Pulmonary artery endothelial cell (primary cell): Measurements from ENCODE around the gene LY6G6C. TPM values are rescaled to one million over a fixed set of nuclear protein-coding genes. Genes with fewer than 3 reads are reported as not detected.

Experiments used
- DNase-seq: peaks from one replicate; pipeline ENCODE4 v3.0.0-alpha.2; 2011; ENCODE audit warnings: low read depth, low spot score
- total RNA-seq: library from RNA; depleted of rRNA; stranded (reverse); fragments of >200 nt; gene quantifications from 2 replicates; pipeline ENCODE4 v1.2.3, GENCODE V29; 2014

Gene LY6G6C
- total RNA-seq, 1 donor from 2014 or later: not detected

DNA sequence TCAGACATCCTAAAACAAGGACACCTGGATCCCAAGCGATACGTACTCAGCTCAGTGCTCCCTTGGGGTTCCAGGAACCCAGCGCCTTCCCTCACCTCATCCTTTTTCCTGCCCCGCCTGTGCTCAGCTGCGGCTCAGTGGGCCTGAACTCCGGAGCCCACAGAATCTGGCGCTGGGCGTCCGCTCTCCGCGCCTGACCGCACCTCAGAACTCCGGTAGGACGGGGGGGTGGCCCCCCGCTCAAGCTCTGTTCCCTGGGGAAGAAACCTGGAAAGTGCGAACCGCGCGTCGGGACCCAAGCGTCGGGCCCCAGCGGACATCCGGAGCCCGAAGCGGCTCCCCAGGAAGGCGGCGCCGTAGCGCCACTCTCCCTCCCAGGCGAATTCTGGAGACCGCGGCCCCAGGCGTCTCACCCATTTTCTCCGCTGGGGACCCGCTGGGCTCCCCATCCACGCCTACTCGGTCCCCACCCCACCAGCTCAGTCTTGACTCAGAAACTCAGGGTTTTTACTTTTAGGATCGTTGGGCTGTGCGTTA lies 40.3 kb downstream of the LY6G6C start:
- DNase-seq: no peak

DNA sequence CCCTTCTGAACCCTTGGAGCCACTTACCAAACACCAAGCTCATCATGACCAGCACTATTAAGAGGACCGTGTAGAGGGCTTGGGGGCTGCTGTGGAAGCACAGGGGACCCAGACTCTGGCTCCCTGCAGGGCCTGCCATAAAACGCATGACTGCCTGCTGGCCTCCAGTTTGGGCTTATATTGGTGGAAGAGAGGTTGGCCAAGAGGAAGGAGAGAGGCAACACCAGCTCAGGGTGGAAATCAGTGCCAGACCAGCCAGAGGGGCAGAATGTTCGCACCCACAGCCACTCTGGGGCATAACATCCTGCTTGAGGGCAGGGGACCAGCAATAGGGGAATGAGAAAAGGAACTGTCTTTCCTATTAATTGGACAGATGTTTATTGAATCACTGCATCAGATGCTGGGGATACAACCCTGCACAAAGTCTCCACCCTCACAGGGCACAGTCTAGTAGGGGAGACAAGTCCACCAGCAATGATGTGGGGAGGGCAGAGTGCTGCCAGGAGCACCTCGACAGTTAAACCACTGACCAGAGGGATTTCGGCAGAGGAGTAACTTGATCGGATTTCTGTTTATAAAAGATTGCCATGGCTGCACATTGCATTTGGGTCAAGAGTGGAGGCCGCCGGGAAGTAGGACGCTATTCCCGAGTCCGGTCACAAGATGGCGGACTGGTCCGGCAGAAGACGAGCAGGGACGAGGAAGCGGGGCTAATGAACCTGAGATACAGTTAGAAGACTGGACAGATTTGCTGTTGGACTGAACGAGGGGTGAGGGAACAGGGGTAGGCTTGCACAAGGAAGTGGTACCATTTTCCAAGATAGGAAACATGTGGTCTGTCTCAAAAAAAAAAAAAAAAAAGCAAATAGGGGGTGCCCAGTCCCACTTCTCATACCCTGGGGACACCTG lies 41.1 kb downstream of the LY6G6C start, which contains the start of gene LY6G5C:
TSS of gene LY6G5C (minus strand) at position 842 of the 909 bp plus-strand sequence. CDS start at position 148, 694 bp downstream.
- peak; percentile 72 for DNase-seq

DNA sequence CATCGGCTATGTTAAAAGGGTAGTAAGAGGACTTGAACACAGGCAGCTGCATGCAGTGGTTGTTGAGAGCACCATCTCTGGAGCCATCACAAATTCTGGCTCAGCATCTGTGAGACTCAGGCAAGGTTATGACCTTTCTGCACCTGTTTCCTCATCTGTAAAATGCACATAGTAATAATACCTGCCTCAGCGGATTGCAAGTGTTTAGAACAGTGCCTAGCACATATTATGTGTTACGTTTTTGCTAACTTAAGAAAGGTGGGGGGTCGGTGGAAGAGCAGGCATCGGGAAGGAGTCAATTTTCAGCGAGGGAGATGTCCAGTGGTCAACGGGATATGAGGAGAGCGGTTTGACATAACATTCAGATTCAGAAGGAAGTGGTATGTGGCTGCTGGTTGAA lies 43.6 kb downstream of the LY6G6C start:
- no peak for DNase-seq

DNA sequence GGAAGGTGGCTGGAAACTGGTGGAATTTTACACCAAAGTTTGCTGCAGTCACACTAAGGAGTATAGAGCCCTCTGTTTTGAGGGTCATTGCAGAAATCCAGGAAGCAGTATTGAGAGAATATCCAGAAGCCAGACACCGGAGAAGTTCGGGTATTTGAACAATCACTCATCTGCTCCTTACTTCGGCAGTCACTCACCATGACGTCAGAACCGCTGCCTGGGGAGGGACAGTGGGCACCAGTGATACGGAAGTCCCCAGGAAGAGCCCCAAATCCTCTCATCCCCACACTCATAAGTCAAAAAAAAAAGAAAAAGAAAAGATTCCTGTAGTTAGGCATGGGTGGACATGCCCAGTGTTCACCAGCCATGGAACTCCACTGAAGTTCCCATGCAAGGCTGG lies 44.6 kb downstream of the LY6G6C start:
- DNase-seq: no peak

DNA sequence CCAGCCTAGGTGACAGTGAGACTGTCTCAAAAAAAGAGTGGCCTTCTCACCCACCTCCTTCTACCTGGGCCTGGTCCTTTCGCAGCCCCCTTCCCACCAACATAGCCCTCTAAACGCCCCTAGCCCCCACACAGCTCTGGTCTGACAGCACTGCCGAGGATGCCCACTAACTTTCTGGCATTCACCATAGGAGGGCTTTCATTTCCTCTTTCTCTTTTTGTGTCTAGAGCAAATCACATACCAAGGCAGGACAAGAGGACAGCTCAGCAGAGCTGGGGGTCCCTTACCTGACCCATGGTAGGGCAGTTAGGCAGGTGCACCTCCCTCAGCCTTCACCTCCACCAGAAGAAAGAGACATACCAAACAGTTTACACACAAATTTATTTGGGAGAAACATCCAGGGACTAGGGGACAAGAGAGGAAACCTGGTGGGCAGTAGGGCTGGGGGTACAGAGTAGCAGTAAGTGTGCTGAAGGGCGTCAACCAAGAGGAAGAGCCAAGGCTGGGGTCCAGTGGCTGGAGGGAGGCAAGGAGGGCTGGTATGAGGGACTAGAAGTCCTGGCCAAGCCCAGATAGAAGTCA lies 45.1 kb downstream of the LY6G6C start:
- no peak for DNase-seq

DNA sequence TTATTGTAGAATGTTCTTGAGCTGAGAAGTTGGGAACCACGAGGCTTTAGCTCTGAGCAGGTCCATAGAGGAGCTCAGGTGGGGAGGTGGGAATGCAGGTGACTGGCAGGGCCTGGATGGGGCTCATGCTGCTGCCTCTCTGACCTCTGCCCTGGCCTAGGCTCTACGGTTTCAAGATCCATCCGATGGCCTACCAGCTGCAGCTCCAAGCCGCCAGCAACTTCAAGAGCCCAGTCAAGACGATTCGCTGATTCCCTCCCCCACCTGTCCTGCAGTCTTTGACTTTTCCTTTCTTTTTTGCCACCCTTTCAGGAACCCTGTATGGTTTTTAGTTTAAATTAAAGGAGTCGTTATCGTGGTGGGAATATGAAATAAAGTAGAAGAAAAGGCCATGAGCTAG lies 51.9 kb downstream of the LY6G6C start, which contains the start of gene LY6G5B:
TSS of gene LY6G5B (plus strand) at position 301 of the 400 bp plus-strand sequence. CDS start 975 bp downstream, outside the sequence.
- no peak for DNase-seq

Other genes with a start within 250 kb of the LY6G6C start
- gene MICB, start 223.6 kb downstream of the LY6G6C start, total RNA-seq: 24.8 and 29.2 TPM in 2 replicates
- gene MCCD1, start 192.8 kb downstream of the LY6G6C start, total RNA-seq: not detected in 2 replicates
- gene DDX39B, start 179.7 kb downstream of the LY6G6C start, total RNA-seq: 507 and 634 TPM in 2 replicates
- 0.42 and 0.59 TPM in 2 replicates for gene ATP6V1G2, start 175.1 kb downstream of the LY6G6C start, total RNA-seq
- 21.9 and 30.1 TPM in 2 replicates for gene NFKBIL1, start 174.1 kb downstream of the LY6G6C start, total RNA-seq
- gene LTA, start 149.5 kb downstream of the LY6G6C start, total RNA-seq: 0.07 TPM in 1 of 2 replicates, not detected in the other
- gene TNF, start 146.2 kb downstream of the LY6G6C start, total RNA-seq: not detected in 2 replicates
- gene LTB, start 139.3 kb downstream of the LY6G6C start, total RNA-seq: 1.6 and 2.2 TPM in 2 replicates
- 0.14 and 0.73 TPM in 2 replicates for gene LST1, start 135.5 kb downstream of the LY6G6C start, total RNA-seq
- not detected in 2 replicates for gene NCR3, start 128.7 kb downstream of the LY6G6C start, total RNA-seq
- gene AIF1, start 106.5 kb downstream of the LY6G6C start, total RNA-seq: not detected in 2 replicates
- 33.6 and 36.4 TPM in 2 replicates for gene PRRC2A, start 101.0 kb downstream of the LY6G6C start, total RNA-seq
- gene BAG6, start 69.1 kb downstream of the LY6G6C start, total RNA-seq: 110 and 116 TPM in 2 replicates
- 0.40 and 0.46 TPM in 2 replicates for gene APOM, start 65.9 kb downstream of the LY6G6C start, total RNA-seq
- 18.7 and 20.5 TPM in 2 replicates for gene C6orf47, start 61.0 kb downstream of the LY6G6C start, total RNA-seq
- gene GPANK1, start 56.7 kb downstream of the LY6G6C start, total RNA-seq: 12.1 and 12.5 TPM in 2 replicates
- 98.5 and 102 TPM in 2 replicates for gene CSNK2B, start 55.7 kb downstream of the LY6G6C start, total RNA-seq
- gene LY6G5B, start 51.8 kb downstream of the LY6G6C start, total RNA-seq: 1.5 and 1.9 TPM in 2 replicates
- gene LY6G5C, start 40.7 kb downstream of the LY6G6C start, total RNA-seq: 0.86 and 0.88 TPM in 2 replicates
- gene ABHD16A, start 18.4 kb downstream of the LY6G6C start, total RNA-seq: 37.3 and 65.3 TPM in 2 replicates
- not detected in 2 replicates for gene LY6G6F, start 14.9 kb downstream of the LY6G6C start, total RNA-seq
- not detected in 2 replicates for gene LY6G6D, start 6.4 kb downstream of the LY6G6C start, total RNA-seq
- not detected in 2 replicates for gene MPIG6B, start 1.6 kb upstream of the LY6G6C start, total RNA-seq
- gene DDAH2, start 7.6 kb upstream of the LY6G6C start, total RNA-seq: 84.0 and 89.4 TPM in 2 replicates
- gene CLIC1, start 14.8 kb upstream of the LY6G6C start, total RNA-seq: 860 and 926 TPM in 2 replicates
- 6.1 and 6.7 TPM in 2 replicates for gene MSH5, start 18.3 kb upstream of the LY6G6C start, total RNA-seq
- 0.78 and 0.92 TPM in 2 replicates for gene SAPCD1, start 40.9 kb upstream of the LY6G6C start, total RNA-seq
- gene VWA7, start 55.6 kb upstream of the LY6G6C start, total RNA-seq: under 0.01 and 0.11 TPM in 2 replicates
- gene VARS1, start 74.0 kb upstream of the LY6G6C start, total RNA-seq: 73.2 and 74.0 TPM in 2 replicates
- gene LSM2, start 85.2 kb upstream of the LY6G6C start, total RNA-seq: 45.8 and 55.3 TPM in 2 replicates
- 0.53 and 1.9 TPM in 2 replicates for gene HSPA1L, start 93.5 kb upstream of the LY6G6C start, total RNA-seq
- gene HSPA1A, start 93.8 kb upstream of the LY6G6C start, total RNA-seq: 33.6 and 431 TPM in 2 replicates
- 48.7 and 575 TPM in 2 replicates for gene HSPA1B, start 106.0 kb upstream of the LY6G6C start, total RNA-seq
- gene NEU1, start 141.1 kb upstream of the LY6G6C start, total RNA-seq: 54.3 and 71.7 TPM in 2 replicates
- 0.07 TPM in 1 of 2 replicates, not detected in the other for gene SLC44A4, start 157.3 kb upstream of the LY6G6C start, total RNA-seq
- 46.4 and 61.8 TPM in 2 replicates for gene EHMT2, start 176.0 kb upstream of the LY6G6C start, total RNA-seq
- 3.5 and 5.2 TPM in 2 replicates for gene ZBTB12, start 180.3 kb upstream of the LY6G6C start, total RNA-seq
- gene C2, start 206.0 kb upstream of the LY6G6C start, total RNA-seq: not detected in 2 replicates
- gene CFB, start 224.3 kb upstream of the LY6G6C start, total RNA-seq: 3.4 and 4.0 TPM in 2 replicates
- gene NELFE, start 237.2 kb upstream of the LY6G6C start, total RNA-seq: 110 and 121 TPM in 2 replicates
- 42.9 and 49.6 TPM in 2 replicates for gene SKIC2, start 237.4 kb upstream of the LY6G6C start, total RNA-seq